SU-DHL-6 (cell line): ENCODE results near the gene SEC61A1.

Experiments used
- CTCF ChIP-seq: fragments of 200-600 bp; sonication (generic); IDR thresholded peaks from one replicate; pipeline ENCODE4 v1.5.1; 2017; ENCODE audit warnings: antibody characterized with exemption, mild to moderate bottlenecking, low read length, moderate library complexity; ENCODE audit not compliant: insufficient read depth, poor library complexity, severe bottlenecking
- EZH2phosphoT487 ChIP-seq: fragments of 200-600 bp; sonication (generic), shearing (Covaris generic); conservative IDR thresholded peaks from 2 replicates; pipeline ENCODE4 v1.6.1; 2018; ENCODE audit warnings: mild to moderate bottlenecking, antibody characterized with exemption, low read length, moderate library complexity, mixed read lengths

- no peak for TF ChIP-seq EZH2phosphoT487
- no peak for TF ChIP-seq CTCF
Observed at GRCh38 chr3:128062033-128062745, 10.0 kb downstream of the SEC61A1 start.
